Panc1 (cell line): ENCODE results near the gene LYST. TPM values are rescaled to one million over a fixed set of nuclear protein-coding genes. Genes with fewer than 3 reads are reported as not detected.

Experiments
- ATAC-seq: fragments of 200-7000 bp; cut with Tn5 transposase; 2 replicates; pipeline ENCODE4 v1.9.1; 2020; ENCODE audit warnings: mild to moderate bottlenecking, moderate library complexity
- BruUV-seq: library from RNA; stranded (reverse); fragments of 400-500 nt; replicated peaks from 2 replicates; lab custom pipeline; 2021; lab: Mats Ljungman, UMichigan
- CTCF ChIA-PET: fragments of 300-600 bp; sonication (Branson Sonifier 250); formaldehyde crosslinking; loops from one replicate; lab custom pipeline; 2022; ENCODE audit warnings: antibody characterized with exemption; lab: Charles Lee
- POLR2A ChIA-PET: fragments of 300-600 bp; sonication (Branson Sonifier 250); formaldehyde crosslinking; loops from one replicate; lab custom pipeline; 2022; ENCODE audit warnings: antibody characterized with exemption; lab: Charles Lee
- DNase-seq: peaks from one replicate; pipeline ENCODE4 v3.0.0-alpha.2; 2010; ENCODE audit warnings: low read depth, low spot score
- H3K27ac ChIP-seq: 2 replicates; pipeline ENCODE4 v1.5.1; 2011; ENCODE audit warnings: mild to moderate bottlenecking, low read length, inconsistent platforms
- H3K27me3 ChIP-seq: fragments of 200-500 bp; sonication (Bioruptor generic); 2 replicates; pipeline ENCODE4 v1.6.0; 2014; ENCODE audit warnings: low read length, inconsistent platforms; ENCODE audit not compliant: control insufficient read depth, insufficient read depth
- H3K36me3 ChIP-seq: fragments of 200-500 bp; sonication (Bioruptor generic); 2 replicates; pipeline ENCODE4 v1.5.1; 2014; ENCODE audit warnings: inconsistent platforms, mild to moderate bottlenecking, low read length, moderate library complexity; ENCODE audit not compliant: control insufficient read depth, insufficient read depth
- H3K4me1 ChIP-seq: 2 replicates; pipeline ENCODE4 v1.5.1; 2011; ENCODE audit warnings: inconsistent platforms, mild to moderate bottlenecking, low read length, moderate library complexity; ENCODE audit not compliant: control insufficient read depth, insufficient read depth
- H3K4me3 ChIP-seq, 2 experiments: 2 replicates each; pipeline ENCODE4 v1.5.1; 2011 to 2012; ENCODE audit warnings: low read depth in 2 of 2, low read length in 2 of 2, mild to moderate bottlenecking in 2 of 2, inconsistent platforms in 1 of 2, moderate library complexity in 1 of 2
- H3K9me3 ChIP-seq: fragments of 200-500 bp; sonication (Bioruptor generic); 2 replicates; pipeline ENCODE4 v1.5.1; 2014; ENCODE audit warnings: low read depth, mild to moderate bottlenecking, inconsistent platforms, low read length, moderate library complexity; ENCODE audit not compliant: control insufficient read depth, insufficient read depth
- POLR2AphosphoS5 ChIP-seq: IDR thresholded peaks from 2 replicates; pipeline ENCODE4 v1.6.1; 2012; ENCODE audit warnings: mild to moderate bottlenecking, low read depth, low read length, moderate library complexity
- SIN3A ChIP-seq: IDR thresholded peaks from 2 replicates; pipeline ENCODE4 v1.6.1; 2012; ENCODE audit warnings: low read depth, mild to moderate bottlenecking, low read length, moderate library complexity, borderline replicate concordance; ENCODE audit not compliant: insufficient read depth
- TCF7L2 ChIP-seq: IDR thresholded peaks from 2 replicates; pipeline ENCODE4 v1.6.1; 2011; ENCODE audit warnings: mild to moderate bottlenecking, low read depth, low read length, inconsistent platforms
- in situ Hi-C: cut with HindIII; loops from 2 replicates; pipeline ENCODE4 v1.10.0; 2016; ENCODE audit warnings: low sequenced_read_pairs, low pct_unique_long_range_greater_than_20kb
- intact Hi-C: fragments of 100-400 bp; cut with micrococcal nuclease; formaldehyde crosslinking; loops from one replicate; pipeline ENCODE4 v1.10.0; 2022; ENCODE audit not compliant: unreplicated experiment
- total RNA-seq: library from RNA; stranded (reverse); gene quantifications from one replicate; pipeline ENCODE4 v1.2.1, GENCODE V29; 2021; ENCODE audit not compliant: unreplicated experiment
- TF ChIP-seq, protein P1 (sequence below): fragments of 450-650 bp; IDR thresholded peaks from 2 replicates; pipeline ENCODE4 v1.5.1; 2017; ENCODE audit warnings: mild to moderate bottlenecking
- TF ChIP-seq, protein P2 (sequence below), 2 experiments: IDR thresholded peaks; 2 replicates each; pipeline ENCODE4 v1.6.1; 2011 to 2012; ENCODE audit warnings: low read depth in 2 of 2, control low read depth in 1 of 2, low read length in 1 of 2, mild to moderate bottlenecking in 1 of 2, moderate library complexity in 1 of 2; ENCODE audit not compliant: insufficient read depth in 1 of 2

Gene LYST
- total RNA-seq, 1 experiment from 2014 or later, result 75.2 TPM

GRCh38 chr1:235817101-235817728 is 49.5 kb downstream of the LYST start:
- Histone ChIP-seq H3K27me3 (no peaks in the 10 kb centered on the region), H3K27ac (no peak overlapping the region), H3K4me1 (0 out of 2 replicates have a peak, but pooled peaks cover 3% of the 10 kb centered on the region), H3K4me3 (no peak overlapping the region), H3K36me3 (0 out of 2 replicates have a peak, but pooled peaks cover 3% of the 10 kb centered on the region), H3K9me3 (no peaks in the 10 kb centered on the region)
- DNase-seq, result no peak
- in situ Hi-C loops (no loop called here), intact Hi-C loops (no loop called here)
- POLR2A ChIA-PET, result no interaction called here
- no TSS peak for BruUV-seq
- TF ChIP-seq SIN3A, result no peak
- TF ChIP-seq TCF7L2, result no peak
- TF ChIP-seq, protein P1, sequence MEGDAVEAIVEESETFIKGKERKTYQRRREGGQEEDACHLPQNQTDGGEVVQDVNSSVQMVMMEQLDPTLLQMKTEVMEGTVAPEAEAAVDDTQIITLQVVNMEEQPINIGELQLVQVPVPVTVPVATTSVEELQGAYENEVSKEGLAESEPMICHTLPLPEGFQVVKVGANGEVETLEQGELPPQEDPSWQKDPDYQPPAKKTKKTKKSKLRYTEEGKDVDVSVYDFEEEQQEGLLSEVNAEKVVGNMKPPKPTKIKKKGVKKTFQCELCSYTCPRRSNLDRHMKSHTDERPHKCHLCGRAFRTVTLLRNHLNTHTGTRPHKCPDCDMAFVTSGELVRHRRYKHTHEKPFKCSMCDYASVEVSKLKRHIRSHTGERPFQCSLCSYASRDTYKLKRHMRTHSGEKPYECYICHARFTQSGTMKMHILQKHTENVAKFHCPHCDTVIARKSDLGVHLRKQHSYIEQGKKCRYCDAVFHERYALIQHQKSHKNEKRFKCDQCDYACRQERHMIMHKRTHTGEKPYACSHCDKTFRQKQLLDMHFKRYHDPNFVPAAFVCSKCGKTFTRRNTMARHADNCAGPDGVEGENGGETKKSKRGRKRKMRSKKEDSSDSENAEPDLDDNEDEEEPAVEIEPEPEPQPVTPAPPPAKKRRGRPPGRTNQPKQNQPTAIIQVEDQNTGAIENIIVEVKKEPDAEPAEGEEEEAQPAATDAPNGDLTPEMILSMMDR, result no peak
- TF ChIP-seq, protein P2, sequence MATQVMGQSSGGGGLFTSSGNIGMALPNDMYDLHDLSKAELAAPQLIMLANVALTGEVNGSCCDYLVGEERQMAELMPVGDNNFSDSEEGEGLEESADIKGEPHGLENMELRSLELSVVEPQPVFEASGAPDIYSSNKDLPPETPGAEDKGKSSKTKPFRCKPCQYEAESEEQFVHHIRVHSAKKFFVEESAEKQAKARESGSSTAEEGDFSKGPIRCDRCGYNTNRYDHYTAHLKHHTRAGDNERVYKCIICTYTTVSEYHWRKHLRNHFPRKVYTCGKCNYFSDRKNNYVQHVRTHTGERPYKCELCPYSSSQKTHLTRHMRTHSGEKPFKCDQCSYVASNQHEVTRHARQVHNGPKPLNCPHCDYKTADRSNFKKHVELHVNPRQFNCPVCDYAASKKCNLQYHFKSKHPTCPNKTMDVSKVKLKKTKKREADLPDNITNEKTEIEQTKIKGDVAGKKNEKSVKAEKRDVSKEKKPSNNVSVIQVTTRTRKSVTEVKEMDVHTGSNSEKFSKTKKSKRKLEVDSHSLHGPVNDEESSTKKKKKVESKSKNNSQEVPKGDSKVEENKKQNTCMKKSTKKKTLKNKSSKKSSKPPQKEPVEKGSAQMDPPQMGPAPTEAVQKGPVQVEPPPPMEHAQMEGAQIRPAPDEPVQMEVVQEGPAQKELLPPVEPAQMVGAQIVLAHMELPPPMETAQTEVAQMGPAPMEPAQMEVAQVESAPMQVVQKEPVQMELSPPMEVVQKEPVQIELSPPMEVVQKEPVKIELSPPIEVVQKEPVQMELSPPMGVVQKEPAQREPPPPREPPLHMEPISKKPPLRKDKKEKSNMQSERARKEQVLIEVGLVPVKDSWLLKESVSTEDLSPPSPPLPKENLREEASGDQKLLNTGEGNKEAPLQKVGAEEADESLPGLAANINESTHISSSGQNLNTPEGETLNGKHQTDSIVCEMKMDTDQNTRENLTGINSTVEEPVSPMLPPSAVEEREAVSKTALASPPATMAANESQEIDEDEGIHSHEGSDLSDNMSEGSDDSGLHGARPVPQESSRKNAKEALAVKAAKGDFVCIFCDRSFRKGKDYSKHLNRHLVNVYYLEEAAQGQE (IDR thresholded peaks at IDR 0.05; ENCODE audit: insufficient read depth in 1 of 2, low read depth in 2 of 2, low read length in 1 of 2), result no peak
- TF ChIP-seq POLR2AphosphoS5, result no peak
- CTCF ChIA-PET, result interaction anchor here (0.5 kb wide), 1 partner anchor 357 kb away, joined by 4 read pairs; no protein-coding TSS in a partner anchor
- ATAC-seq, result no peak

DNA sequence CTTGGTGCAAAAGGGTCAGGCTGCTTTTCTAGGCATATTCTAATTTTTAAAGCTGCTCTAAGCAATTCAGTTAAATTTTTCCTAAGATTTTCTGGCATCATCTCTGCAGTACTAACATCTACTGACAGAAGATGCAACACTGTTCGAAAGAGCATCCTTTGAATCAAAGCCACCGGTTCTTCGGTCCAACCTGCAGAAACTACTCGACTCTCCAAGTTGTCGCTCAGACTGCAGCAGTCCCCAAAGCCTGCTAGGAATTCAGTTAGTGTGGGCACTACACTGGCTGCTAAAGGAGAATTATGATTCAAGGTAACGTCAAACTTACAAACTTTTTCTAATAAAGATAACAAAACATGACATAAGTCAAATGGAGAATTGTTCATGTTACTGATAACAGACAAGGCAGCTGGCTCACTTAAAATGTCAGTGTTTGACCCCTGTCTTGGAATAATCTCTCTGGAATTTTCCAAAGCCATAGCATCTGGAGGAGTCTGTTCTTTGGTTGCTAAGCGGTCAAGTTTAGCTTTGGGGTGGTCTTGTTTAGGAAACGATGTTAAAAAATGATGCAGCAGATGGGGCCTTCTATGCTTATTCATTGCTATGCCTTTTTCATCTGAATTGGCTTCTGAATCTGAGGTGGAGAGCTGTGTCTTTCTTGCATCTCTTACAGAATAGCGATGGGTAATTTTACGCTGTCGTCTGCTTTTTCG is 56.9 kb downstream of the LYST start:
- BruUV-seq, result TSS peak; percentile 14
- TF ChIP-seq POLR2AphosphoS5 (no peak), SIN3A (no peak), TCF7L2 (no peak)
- TF ChIP-seq, protein P2 (IDR thresholded peaks at IDR 0.05; ENCODE audit: insufficient read depth in 1 of 2, low read depth in 2 of 2, low read length in 1 of 2), result no peak
- TF ChIP-seq, protein P1, result no peak
- ATAC-seq, result no peak

More for the DNA sequence above, 56.9 kb downstream of the LYST start:
- intact Hi-C loops, result no loop called here
- no peak for DNase-seq
- Histone ChIP-seq H3K36me3 (peaks cover 14% of the 10 kb centered on the region), H3K4me3 (no peak overlapping the region), H3K27me3 (no peaks in the 10 kb centered on the region), H3K4me1 (no peaks in the 10 kb centered on the region), H3K27ac (no peak overlapping the region), H3K9me3 (no peaks in the 10 kb centered on the region)
- ChIA-PET POLR2A (no interaction called here), CTCF (no interaction called here)
- in situ Hi-C loops, result no loop called here
